ENCODE results near the gene SIRPA.
A peak's percentile ranks its signal among the peaks of the same experiment; 100 is the strongest.

Gene SIRPA

GRCh38 chr20:1870792-1871550, 24.2 kb upstream of the SIRPA start:
- no peak for DNase-seq

GRCh38 chr20:1871807-1872458, 23.3 kb upstream of the SIRPA start:
- no peak for DNase-seq

GRCh38 chr20:1872459-1873097, 22.6 kb upstream of the SIRPA start:
- DNase-seq, result no peak

GRCh38 chr20:1874450-1875182, 20.6 kb upstream of the SIRPA start:
- no peak for DNase-seq

- DNase-seq, result no peak
Measured at GRCh38 chr20:1875183-1875554, 20.0 kb upstream of the SIRPA start.

- no peak for DNase-seq
Measured at GRCh38 chr20:1875762-1876161, 19.4 kb upstream of the SIRPA start.

GRCh38 chr20:1876217-1876921, 18.8 kb upstream of the SIRPA start:
- no peak for DNase-seq

- no peak for DNase-seq
Measured at GRCh38 chr20:1876975-1877608, 18.1 kb upstream of the SIRPA start.

GRCh38 chr20:1877609-1878200, 17.5 kb upstream of the SIRPA start:
- DNase-seq, result no peak

DNA sequence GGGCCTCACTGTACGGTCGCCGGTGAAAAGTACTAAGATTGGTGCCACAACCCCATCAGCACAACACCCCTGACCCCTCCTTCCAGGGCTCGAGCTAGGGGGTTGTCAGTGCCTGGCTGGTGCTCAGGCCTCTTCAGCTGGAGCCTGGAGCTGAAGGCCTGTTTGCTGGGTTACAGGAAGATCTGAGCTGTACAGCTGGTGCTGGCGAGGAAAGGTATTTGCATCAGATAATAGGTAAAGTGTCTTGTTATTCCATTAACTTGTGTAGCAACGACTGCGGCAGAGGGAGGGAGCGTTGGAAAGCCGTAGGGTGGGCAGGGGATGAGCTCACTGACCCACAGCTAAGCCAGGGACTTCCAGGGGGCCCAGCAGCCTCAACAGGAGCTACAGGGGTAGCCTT, 15.8 kb upstream of the SIRPA start:
- no peak for DNase-seq

DNA sequence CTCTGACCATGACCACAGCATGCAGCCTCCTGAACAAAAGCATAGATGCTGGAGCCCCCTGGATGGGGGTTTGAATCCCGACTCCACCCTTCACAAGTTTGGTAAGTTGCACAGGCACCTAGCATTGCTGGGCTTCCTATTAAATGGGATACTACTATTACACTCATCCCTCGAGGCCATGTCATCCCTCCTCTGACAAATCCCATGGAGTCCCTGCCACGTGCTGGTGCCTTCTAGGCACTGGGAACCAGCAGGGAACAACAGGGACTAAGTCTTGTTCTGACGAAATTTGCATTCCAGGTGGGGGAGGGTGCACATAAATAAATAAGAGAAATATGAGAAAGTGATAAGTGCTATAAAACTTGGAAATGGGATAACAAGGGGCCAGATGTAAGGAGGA, 15.3 kb upstream of the SIRPA start:
- DNase-seq, result peak; percentile 61

GRCh38 chr20:1880529-1881239, 14.5 kb upstream of the SIRPA start:
- no peak for DNase-seq

GRCh38 chr20:1881240-1881835, 13.9 kb upstream of the SIRPA start:
- no peak for DNase-seq

GRCh38 chr20:1882026-1882425, 13.2 kb upstream of the SIRPA start:
- no peak for DNase-seq

DNA sequence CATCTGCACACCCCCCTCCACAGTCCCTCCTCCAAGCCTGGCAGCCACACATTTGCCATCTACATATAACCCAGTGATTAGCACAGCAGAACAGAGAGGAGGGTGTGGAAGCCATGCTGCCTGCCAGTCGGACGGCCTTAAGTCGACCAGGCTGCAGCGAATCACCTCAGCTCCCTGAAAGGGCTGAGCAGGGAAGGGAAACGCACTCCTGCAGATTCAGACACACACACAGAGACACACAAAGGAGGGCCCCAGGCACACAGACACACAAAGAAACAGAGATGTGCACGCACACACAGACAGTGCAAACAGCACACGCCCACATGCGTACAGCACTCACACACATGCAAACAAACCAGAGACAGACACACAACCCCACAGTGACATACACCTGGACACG, 11.2 kb upstream of the SIRPA start:
- DNase-seq, result no peak

- no peak for DNase-seq
Measured at GRCh38 chr20:1885254-1885653, 10.0 kb upstream of the SIRPA start.

GRCh38 chr20:1885940-1886693, 9.1 kb upstream of the SIRPA start:
- no peak for DNase-seq

DNA sequence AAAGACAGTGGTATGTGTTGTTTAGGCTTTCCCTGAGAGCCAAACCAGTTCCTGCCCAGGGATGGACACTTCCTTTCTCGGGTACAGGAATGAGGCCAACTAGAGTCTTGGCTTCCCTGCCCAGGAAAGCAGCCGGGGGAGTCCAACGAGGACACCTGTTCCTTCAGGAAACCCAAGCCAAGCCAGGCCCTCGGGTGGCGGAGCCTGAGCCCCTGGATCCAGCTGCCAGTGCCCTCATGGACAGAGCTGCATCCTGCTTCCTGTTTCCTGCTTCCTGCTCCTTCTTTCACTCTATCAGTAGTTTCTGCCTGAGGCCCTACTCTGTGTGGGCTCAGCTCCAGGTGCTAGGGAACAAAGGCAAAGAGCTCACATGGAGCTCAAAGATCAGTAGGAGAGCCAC, 7.9 kb upstream of the SIRPA start:
- DNase-seq, result no peak

- no peak for DNase-seq
Measured at GRCh38 chr20:1887756-1888155, 7.5 kb upstream of the SIRPA start.

All from fibroblast of skin of scalp (primary cell).